GM21576 (cell line): ENCODE data around the gene ZNRF3.

Source experiments
- ATAC-seq: cut with Tn5 transposase; IDR thresholded peaks from one replicate; pipeline ENCODE4 v1.9.1; 2021; ENCODE audit warnings: mild to moderate bottlenecking, moderate library complexity; ENCODE audit not compliant: unreplicated experiment

ZNRF3 gene

GRCh38 chr22:28980326-28980725 is 97.0 kb downstream of the ZNRF3 start:
- ATAC-seq: no peak

GRCh38 chr22:28981818-28982499 is 98.6 kb downstream of the ZNRF3 start:
- ATAC-seq: no peak

GRCh38 chr22:28983190-28983589 is 99.8 kb downstream of the ZNRF3 start:
- no peak for ATAC-seq

GRCh38 chr22:28983788-28984441 is 100.5 kb downstream of the ZNRF3 start:
- no peak for ATAC-seq

- ATAC-seq: no peak
These were observed 101.2 kb downstream of the ZNRF3 start for GRCh38 chr22:28984482-28985158.

- ATAC-seq: no peak
These were observed 102.4 kb downstream of the ZNRF3 start for GRCh38 chr22:28985581-28986290.

GRCh38 chr22:28986366-28986765 is 103.0 kb downstream of the ZNRF3 start:
- ATAC-seq: no peak

- ATAC-seq: no peak
These were observed 105.1 kb downstream of the ZNRF3 start for GRCh38 chr22:28988457-28988856.

GRCh38 chr22:28989035-28989464 is 105.7 kb downstream of the ZNRF3 start:
- ATAC-seq: no peak

GRCh38 chr22:28989484-28989883 is 106.1 kb downstream of the ZNRF3 start:
- ATAC-seq: no peak

GRCh38 chr22:28989912-28990311 is 106.5 kb downstream of the ZNRF3 start:
- ATAC-seq: no peak

GRCh38 chr22:28992565-28993356 is 109.4 kb downstream of the ZNRF3 start:
- no peak for ATAC-seq

- ATAC-seq: no peak
These were observed 111.2 kb downstream of the ZNRF3 start for GRCh38 chr22:28994522-28994921.

- no peak for ATAC-seq
These were observed 112.2 kb downstream of the ZNRF3 start for GRCh38 chr22:28995551-28995950.

- no peak for ATAC-seq
These were observed 114.0 kb downstream of the ZNRF3 start for GRCh38 chr22:28997342-28997741.

- no peak for ATAC-seq
These were observed 115.3 kb downstream of the ZNRF3 start for GRCh38 chr22:28998681-28999080.

GRCh38 chr22:28999510-28999909 is 116.1 kb downstream of the ZNRF3 start:
- ATAC-seq: no peak

- no peak for ATAC-seq
These were observed 116.7 kb downstream of the ZNRF3 start for GRCh38 chr22:28999919-29000556.

- no peak for ATAC-seq
These were observed 117.3 kb downstream of the ZNRF3 start for GRCh38 chr22:29000641-29001040.

GRCh38 chr22:29002603-29003002 is 119.2 kb downstream of the ZNRF3 start:
- ATAC-seq: no peak
